ENCODE measurements around the gene CCDC73.

Gene CCDC73

DNA sequence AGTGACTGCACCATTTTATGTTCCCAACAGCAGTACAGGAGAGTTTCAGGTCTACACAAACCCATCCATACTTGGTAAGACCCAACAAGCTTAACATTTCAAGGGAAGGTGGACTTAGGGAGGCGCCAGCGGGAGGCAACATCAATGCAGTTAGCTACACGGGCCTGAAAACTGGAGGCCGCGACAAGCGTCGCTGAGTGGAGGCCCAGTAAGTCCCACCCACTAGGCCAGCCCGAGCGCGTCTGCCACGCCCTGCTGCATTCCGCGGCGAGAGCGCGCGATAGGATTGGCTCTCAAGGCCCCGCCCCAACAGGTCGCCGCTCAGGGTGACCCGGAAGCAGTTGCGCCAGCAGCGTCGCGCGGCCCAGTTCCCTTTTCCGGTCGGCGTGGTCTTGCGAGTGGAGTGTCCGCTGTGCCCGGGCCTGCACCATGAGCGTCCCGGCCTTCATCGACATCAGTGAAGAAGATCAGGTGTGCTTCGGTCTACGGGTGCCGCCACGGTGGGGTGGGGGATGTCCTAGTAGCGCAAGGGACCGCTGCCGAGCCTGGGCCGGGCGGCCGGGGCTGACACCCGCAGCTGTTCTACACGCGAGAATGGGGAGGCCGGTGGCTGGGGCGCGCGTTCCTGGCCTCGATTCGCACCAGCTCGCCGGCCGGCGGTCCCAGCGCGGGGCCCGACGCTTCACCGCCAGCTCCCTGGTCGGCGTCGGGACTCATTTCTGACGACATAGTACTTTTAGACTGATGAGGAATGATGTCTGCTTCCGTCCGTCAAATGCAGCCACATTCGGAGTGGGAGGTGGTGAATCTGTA, 210.8 kb downstream of the CCDC73 start, which contains the start of gene EIF3M:
Gene EIF3M, plus strand, starts transcription at position 373 of the 813 bp plus-strand sequence. Its CDS starts 57 bp downstream, at position 430.
- peak; percentile 81 for DNase-seq

DNA sequence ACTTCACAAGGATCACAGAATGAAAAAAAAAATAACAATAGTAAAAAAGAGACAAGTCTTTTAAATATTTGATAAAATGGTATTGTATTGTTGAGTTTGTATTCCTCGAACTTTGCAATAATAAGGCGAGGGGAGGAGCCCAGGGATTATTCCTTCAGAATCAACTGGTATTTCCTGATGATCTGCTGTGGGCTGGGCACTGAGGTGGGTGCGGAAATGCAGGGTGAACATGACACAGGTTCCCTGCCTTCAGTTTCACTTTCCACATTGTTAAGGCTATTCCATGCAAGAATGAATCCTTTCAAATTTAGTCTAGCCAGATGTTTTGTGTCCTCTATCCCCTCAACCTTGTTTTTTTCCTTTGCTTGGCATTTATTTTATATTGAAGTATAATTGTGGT, 212.9 kb downstream of the CCDC73 start:
- DNase-seq: no peak

DNA sequence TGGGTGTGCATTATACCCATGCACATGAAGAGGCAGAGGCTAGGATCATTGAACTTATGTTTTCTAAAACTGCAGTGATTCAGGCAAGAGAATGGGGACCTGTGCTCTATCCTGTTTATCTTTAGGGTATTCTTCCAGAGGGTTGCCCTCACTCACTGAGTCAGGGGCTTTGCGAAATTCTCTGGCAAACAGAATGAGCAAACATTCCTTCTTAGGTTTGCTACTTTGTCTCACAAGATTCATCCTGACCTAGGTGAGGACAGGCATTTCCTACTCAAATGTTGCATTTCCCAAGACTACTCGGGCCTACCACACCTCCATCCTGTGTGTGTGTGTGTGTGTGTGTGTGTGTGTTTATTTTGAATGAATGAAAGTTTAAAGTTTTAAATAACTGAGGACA, 213.5 kb downstream of the CCDC73 start:
- DNase-seq: no peak

DNA sequence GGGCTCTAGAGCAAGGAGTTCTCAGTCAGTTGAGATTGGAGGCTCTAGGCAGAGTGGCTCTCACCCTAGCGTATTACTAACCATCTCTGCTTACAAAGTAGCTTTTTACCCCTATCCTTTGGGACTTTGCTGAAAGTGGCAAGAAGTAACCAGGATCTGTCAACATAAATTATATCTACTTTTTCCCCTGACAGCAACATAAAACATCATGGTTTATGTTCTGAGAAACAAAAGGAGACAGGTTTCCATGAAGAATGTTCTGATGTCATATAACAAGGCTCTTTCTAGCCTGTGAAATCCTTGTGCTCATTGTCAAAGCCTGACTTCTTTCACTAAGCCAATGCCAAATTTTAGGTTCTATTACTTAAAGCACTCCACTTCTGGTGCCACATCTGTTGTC, 218.0 kb downstream of the CCDC73 start:
- DNase-seq: no peak

DNA sequence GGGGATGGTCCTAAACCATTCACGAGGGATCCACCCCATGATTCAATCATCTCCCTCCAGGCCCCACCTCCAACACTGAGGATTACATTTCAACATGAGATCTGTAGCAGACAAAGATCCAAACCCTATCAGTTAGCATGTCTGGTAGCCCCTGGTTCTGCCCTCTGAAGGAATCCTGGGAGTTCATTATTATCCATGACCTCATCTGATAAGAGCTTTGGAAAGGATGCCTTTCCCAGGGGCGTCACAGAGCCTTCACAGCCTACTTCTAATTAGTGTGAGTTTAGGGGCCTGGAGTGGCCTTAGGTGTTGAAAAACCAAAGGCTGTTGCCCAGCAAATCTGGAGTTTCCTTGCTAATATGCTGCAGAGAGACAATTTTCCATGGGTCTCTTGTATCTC, 219.4 kb downstream of the CCDC73 start:
- no peak for DNase-seq

DNA sequence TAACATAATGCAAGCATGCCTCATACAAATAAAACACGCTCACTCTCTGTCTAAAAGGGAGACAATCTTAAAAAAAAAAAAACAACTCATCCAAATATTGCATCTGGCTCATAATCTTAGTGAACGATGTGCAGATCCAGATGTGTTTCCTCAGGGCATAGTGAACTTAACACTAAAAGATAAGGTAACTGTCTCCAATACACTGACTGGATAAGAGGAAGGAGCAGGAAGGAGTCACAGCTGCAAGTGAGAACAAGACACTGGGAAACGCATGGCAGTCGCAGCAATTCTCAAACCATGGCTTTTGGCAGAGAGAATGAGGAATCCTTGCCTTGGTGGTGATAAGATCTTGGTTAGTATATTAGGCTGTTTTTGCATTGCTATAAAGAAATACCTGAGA, 220.0 kb downstream of the CCDC73 start:
- no peak for DNase-seq

DNA sequence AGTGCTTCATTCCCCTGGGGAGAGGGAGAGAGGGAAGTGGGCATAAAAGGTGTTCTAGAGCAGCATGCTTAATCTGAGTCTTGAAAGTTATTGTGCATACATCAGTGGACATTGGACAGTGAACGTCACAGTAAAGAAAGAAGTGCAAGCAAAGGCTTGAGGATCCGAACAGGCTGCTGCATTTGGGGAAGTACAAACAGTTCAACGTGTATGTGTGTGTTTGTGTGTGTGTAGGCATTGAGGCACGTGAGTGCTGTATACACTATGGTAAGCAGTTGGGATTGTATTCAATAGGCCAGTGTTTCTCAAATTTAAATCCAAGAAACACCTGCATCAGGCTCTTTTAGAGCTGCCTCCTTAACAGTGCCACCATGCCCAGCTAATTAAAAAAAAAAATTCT, 221.2 kb downstream of the CCDC73 start:
- DNase-seq: no peak

DNA sequence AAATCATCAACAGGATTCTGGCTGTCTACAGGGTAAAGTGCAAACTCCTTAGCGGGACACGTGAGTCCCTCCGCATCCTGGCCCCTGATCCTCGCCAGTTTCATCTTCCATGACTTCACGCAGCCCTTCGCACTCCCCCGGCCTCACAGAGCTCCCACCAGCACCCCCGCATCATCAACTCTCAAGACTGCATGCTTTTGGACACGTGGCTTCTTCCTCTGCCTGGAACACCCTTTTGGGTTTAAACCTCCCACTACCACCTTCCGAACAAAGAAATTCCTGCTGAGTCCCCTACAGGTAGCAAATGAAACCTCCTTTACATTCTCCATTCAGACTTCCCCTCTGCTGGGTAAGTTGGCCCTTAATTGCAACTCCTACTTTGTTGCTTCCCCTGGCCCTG, 223.4 kb downstream of the CCDC73 start:
- DNase-seq: no peak

DNA sequence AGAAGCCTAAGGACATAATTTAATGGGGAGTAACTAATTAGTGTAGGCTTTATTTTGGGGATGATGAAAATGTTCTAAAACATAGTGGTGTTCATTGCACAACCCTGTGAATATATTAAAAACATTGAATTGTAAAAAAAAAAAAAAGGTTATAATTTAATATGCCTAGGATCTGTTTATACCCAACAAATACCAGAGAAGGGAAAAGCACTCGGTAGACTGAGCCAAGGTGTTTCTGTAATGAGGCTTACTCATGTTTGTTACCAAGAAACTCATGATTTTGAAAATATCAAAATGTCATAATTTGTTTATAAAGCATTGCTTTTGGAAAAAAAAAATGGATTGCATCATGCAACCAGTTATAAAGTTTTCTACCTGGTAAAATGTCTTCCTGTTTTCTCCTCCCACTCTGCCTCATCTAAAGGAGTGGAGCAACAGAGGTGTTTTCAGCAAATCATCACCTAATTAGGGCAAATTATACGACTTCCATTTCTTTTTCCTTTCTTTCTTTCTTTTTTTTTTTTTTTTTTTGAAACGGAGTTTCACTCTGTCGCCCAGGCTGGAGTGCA, 225.1 kb downstream of the CCDC73 start:
- no peak for DNase-seq

DNA sequence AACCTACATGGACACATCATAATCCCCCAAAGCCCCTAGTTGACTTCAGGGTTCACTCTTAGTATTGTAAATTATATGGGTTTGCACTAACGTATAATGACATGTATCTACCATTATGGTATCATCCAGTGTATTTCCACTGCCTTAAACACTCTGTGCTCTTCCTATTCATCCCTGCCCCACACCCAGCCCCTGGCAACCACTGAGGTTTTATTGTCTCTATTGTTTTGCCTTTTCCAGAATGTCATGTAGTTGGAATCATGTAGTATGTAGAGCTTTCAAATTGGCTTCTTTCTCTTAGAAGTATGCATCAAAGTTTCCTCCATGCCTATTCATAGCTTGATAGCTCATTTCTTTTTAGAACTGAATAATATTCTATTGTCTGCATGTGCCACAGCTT, 227.3 kb downstream of the CCDC73 start:
- no peak for DNase-seq

DNA sequence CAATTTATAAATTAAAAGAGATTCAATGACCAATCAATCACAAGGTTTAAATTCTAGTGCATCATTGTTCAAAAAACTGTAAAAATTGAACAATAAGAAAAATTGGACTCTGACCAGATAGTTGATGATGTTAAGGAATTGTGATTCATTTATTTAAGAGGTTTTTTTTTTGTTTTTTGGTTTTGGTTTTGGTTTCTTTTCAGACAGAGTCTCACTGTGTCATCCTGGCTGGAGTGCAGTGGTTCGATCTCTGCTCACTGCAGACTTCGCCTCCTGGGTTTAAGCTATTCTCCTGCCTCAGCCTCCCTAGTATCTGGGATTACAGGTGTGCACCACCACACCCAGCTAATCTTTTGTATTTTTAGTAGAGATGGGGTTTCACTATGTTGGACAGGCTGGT, 227.9 kb downstream of the CCDC73 start:
- no peak for DNase-seq

DNA sequence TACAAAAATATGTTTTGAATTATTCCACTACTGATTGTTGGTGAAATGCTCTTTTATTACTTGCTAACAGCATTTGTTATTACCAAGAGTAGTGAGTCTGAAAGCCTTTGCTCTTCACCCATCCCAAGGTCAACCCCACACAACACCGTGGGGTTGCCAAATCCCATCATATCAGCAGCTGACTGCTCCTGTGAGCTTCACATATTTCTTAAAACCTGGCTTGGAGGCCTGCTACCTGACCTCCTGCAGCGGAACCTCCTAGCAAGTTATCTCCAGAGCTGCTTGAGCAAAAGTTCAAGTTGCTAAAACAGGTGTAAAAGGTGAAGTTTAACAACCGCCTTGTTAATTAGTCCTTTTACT, 230.9 kb downstream of the CCDC73 start:
- no peak for DNase-seq

DNA sequence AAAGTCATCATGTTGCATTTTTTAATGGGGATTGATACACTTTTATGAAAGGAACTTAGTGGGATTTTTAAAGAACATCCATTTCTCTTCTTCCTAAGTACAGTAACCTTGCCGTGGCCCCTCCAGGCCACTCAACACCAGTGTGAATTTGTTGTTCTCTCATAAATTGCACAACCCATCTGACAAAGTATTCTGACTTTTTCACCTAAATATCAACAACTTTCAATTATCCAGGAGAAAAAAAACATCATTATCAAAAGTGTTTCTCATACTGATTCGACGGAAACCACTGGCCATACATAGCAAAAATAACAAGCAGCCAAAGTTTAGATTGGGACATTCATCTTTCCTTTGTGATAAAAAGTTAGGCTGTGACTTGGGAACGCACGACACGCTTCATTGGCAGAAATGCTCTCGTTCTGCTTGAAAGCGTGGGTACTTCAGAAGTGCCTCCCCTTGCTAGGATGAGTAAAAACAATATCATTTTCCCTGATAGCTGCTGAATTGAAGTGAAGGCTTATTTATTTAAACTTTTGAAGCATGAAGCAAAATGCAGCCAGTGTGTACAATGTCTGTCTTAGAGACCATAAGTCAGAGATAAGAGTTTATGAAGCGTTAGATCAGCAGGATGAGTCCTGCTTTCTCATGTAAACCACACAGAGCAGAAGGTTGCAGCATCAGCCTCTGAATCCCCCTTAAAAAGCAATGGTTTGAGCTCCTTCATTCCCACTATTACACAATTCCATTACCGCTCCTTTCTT, 231.4 kb downstream of the CCDC73 start:
- no peak for DNase-seq

DNA sequence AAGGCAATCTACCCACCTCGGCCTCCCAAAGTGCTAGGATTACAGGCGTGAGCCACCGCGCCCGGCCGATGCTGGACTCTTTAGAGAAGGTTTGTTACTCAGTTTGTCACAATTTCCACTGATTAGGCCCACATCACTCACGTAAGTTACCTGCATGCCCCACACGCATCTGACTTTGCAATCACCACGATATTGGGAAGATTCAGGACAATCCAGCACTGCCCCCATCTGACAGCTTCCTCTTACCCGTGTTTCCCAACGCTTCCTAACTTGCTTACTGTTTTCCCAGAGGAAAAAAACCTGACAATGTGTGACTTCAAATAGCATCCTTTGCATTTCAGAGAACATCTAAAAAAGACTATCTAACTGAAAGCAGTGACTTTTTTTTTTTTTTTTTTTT, 232.6 kb downstream of the CCDC73 start:
- DNase-seq: no peak

DNA sequence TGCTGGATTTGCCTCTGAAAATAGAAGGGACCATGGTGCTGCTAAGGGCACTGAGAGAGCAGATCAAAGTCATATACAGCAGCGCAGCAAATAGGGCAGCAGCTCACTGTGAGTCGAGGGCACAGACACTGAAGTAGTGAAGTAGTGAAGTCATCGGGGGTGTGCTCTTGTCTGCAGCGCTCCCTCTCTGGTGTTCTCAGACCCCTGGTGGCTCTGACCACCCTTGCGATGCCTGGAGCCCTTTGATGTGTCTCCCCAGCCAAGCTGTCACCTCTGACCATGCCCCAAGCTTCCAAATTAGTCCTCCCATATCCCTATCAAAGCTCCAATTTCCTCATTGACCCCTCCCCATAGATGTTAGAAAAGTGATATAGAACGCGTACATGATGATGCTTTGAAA, 238.6 kb downstream of the CCDC73 start:
- DNase-seq: no peak

DNA sequence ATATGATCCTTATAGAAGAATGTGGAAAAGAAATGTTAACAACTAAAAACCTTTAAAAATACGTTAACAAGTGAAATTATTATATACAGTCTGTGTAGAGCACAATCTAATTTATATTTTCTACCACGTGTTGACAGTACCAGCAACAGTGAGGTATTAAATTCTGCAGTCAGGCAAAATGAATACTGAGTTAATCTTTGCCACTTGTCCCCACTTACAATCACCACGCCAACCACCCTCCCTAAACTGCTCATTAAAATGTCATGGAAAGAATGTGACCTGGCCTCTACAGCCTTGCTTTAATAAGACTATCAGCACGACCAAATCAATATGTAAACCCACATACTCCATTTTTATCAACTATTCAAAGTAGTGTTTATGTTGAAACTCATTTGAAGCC, 239.4 kb downstream of the CCDC73 start:
- no peak for DNase-seq
